ENCODE results near the gene GSE1. TPM values are rescaled to one million over a fixed set of nuclear protein-coding genes. Genes with fewer than 3 reads are reported as not detected.

Gene GSE1
- total and polyA plus RNA-seq, 2 of the 13 experiments (the other 11 are each of a cell fraction or from before 2014, with no cell fraction given), result 16.1 to 31.2 TPM

DNA sequence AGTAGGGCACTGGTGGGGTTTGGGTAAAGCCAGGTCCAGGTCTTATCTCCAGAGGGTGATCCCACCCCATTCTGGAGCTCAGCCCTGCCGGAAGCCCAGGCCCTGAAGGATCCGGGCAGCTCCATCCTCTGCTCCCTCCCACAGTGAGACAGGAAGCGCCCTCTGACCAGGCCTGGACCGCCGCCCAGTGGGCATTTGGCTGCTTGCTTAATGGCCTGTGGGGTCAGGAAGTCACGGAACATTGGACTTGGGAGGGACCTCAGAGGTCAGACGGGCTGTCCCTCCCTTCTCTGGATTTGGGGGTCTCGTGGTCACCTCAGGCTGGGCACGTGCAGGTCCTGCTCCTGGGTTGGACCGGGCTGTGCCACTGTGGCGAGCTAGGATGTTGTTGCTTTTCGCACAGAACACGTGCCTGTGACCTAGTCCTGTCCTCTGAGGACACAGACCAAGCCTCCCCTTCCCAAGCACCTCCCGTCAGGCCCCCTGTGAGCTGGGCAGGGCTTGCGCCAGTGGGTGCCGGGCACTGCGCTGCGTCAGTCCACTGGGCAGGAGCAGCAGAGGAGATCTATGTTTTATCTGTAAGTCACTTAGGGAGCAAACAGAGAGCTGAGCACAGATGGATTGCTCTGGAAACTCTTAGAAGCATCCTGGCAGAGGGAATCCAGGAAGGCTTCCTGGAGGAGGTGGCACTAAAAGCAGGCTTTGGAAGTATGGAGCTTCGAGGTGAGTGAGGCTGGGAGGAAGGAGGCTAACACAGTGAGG is 49.4 kb upstream of the GSE1 start (continued):
- TF ChIP-seq IRF1 (CRISPR knock-in tag; IDR thresholded peaks at IDR 0.05; ENCODE audit: low read depth) (0 out of 2 replicates have a peak, but pooled peaks have one; percentile 48), DMAP1 (CRISPR knock-in tag; IDR thresholded peaks at IDR 0.05) (peak; percentile 42; the same call in 1 of the 2 replicates), GFI1 (CRISPR knock-in tag; IDR thresholded peaks at IDR 0.05; ENCODE audit: borderline replicate concordance) (no peak), SMARCC2 (IDR thresholded peaks at IDR 0.05) (no peak), WIZ (CRISPR knock-in tag; IDR thresholded peaks at IDR 0.05) (no peak), ZBTB42 (CRISPR knock-in tag; IDR thresholded peaks at IDR 0.05) (no peak; the same call in 1 of the 2 replicates), SNAPC2 (CRISPR knock-in tag; IDR thresholded peaks at IDR 0.05) (no peak), NFIC (IDR thresholded peaks at IDR 0.05; ENCODE audit: low read length) (no peak), SMC3 (IDR thresholded peaks at IDR 0.05; ENCODE audit: low read length) (peak; percentile 45; the same call in 1 of the 2 replicates), ZNF343 (CRISPR knock-in tag; IDR thresholded peaks at IDR 0.05) (0 out of 2 replicates have a peak, but pooled peaks have one; percentile 74), BATF2 (CRISPR knock-in tag; IDR thresholded peaks at IDR 0.05) (no peak), ZNF382 (CRISPR knock-in tag; IDR thresholded peaks at IDR 0.05; ENCODE audit: borderline replicate concordance) (no peak), TSC22D2 (CRISPR knock-in tag; IDR thresholded peaks at IDR 0.05; ENCODE audit: borderline replicate concordance) (peak; percentile 82; the same call in 1 of the 2 replicates), FOXO1 (CRISPR knock-in tag; IDR thresholded peaks at IDR 0.05) (peak; percentile 71), HNRNPK (IDR thresholded peaks at IDR 0.05; ENCODE audit: low read depth, low read length, poor library complexity, severe bottlenecking) (no peak), ERF (CRISPR knock-in tag; IDR thresholded peaks at IDR 0.05) (peak; percentile 68; the same call in 1 of the 2 replicates), ZNF775 (CRISPR knock-in tag; IDR thresholded peaks at IDR 0.05; ENCODE audit: borderline replicate concordance) (no peak), KAT8 (CRISPR knock-in tag; IDR thresholded peaks at IDR 0.05) (peak; percentile 60), KMT2B (CRISPR knock-in tag; IDR thresholded peaks at IDR 0.05) (no peak), ZNF326 (CRISPR knock-in tag; IDR thresholded peaks at IDR 0.05; ENCODE audit: borderline replicate concordance) (no peak), PAF1 (CRISPR knock-in tag; IDR thresholded peaks at IDR 0.05) (no peak), ZNF350 (CRISPR knock-in tag; IDR thresholded peaks at IDR 0.05; ENCODE audit: borderline replicate concordance, low read depth) (peak; percentile 19; the same call in 1 of the 2 replicates), RXRA (CRISPR knock-in tag; IDR thresholded peaks at IDR 0.05) (peak; percentile 94)
- TF ChIP-seq, protein P1, sequence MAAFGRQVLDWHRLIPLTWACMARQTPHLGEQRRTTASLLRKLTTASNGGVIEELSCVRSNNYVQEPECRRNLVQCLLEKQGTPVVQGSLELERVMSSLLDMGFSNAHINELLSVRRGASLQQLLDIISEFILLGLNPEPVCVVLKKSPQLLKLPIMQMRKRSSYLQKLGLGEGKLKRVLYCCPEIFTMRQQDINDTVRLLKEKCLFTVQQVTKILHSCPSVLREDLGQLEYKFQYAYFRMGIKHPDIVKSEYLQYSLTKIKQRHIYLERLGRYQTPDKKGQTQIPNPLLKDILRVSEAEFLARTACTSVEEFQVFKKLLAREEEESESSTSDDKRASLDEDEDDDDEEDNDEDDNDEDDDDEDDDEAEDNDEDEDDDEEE (CRISPR knock-in tag; IDR thresholded peaks at IDR 0.05), result no peak
- TF ChIP-seq, protein P2, sequence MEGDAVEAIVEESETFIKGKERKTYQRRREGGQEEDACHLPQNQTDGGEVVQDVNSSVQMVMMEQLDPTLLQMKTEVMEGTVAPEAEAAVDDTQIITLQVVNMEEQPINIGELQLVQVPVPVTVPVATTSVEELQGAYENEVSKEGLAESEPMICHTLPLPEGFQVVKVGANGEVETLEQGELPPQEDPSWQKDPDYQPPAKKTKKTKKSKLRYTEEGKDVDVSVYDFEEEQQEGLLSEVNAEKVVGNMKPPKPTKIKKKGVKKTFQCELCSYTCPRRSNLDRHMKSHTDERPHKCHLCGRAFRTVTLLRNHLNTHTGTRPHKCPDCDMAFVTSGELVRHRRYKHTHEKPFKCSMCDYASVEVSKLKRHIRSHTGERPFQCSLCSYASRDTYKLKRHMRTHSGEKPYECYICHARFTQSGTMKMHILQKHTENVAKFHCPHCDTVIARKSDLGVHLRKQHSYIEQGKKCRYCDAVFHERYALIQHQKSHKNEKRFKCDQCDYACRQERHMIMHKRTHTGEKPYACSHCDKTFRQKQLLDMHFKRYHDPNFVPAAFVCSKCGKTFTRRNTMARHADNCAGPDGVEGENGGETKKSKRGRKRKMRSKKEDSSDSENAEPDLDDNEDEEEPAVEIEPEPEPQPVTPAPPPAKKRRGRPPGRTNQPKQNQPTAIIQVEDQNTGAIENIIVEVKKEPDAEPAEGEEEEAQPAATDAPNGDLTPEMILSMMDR (CRISPR knock-in tag; IDR thresholded peaks at IDR 0.05), result peak; percentile 98
- TF ChIP-seq, protein P3, sequence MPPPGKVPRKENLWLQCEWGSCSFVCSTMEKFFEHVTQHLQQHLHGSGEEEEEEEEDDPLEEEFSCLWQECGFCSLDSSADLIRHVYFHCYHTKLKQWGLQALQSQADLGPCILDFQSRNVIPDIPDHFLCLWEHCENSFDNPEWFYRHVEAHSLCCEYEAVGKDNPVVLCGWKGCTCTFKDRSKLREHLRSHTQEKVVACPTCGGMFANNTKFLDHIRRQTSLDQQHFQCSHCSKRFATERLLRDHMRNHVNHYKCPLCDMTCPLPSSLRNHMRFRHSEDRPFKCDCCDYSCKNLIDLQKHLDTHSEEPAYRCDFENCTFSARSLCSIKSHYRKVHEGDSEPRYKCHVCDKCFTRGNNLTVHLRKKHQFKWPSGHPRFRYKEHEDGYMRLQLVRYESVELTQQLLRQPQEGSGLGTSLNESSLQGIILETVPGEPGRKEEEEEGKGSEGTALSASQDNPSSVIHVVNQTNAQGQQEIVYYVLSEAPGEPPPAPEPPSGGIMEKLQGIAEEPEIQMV (CRISPR knock-in tag; IDR thresholded peaks at IDR 0.05; ENCODE audit: low read depth), result 0 out of 2 replicates have a peak, but pooled peaks have one; percentile 66
